Neural progenitor cell (in vitro differentiated cells): ENCODE measurements around the gene ZBTB25.

Experiments used
- EZH2 ChIP-seq: fragments of 200-600 bp; sonication (generic); IDR thresholded peaks from 2 replicates; pipeline ENCODE4 v1.6.1; 2017; ENCODE audit warnings: antibody characterized with exemption, mild to moderate bottlenecking, moderate library complexity
- TF ChIP-seq, protein P1 (sequence below): fragments of 200-600 bp; sonication (generic); IDR thresholded peaks from 2 replicates; pipeline ENCODE4 v1.5.1; 2017; ENCODE audit warnings: antibody characterized with exemption, mild to moderate bottlenecking

DNA sequence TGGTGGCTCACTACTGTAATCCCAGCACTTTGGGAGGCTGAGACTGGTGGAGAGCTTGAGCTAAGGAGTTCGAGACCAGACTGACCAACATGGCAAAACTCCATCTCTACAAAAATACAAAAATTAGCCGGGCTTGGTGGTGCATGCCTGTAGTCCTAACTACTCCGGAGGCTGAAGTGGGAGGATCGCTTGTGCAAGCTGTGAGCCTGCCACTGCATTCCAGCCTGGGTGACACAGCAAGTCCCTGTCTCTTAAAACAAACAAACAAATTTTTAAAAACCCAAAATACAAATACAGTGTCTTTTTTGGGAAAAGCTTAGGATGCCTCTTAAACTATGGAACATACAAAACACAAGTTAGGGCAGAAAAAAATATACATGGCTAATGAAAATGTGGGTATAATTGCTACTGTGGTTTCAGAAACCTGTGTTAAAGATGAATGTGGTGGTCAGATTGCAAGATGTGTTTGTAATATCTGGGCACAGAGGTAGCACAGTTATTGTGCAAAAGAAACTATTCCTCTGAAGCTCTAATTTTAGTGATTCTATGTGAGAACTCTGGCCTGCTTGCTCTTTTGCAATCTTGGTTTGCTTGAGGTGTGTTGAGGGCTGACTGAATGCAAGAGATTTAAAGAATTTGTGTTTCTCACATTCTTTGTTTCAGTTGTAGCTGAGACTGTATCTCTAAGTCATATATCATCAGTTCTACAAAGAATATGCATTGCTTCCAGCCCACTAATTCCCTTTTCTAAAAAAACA lies 33.0 kb upstream of the ZBTB25 start:
- no peak for TF ChIP-seq EZH2
- TF ChIP-seq, protein P1, sequence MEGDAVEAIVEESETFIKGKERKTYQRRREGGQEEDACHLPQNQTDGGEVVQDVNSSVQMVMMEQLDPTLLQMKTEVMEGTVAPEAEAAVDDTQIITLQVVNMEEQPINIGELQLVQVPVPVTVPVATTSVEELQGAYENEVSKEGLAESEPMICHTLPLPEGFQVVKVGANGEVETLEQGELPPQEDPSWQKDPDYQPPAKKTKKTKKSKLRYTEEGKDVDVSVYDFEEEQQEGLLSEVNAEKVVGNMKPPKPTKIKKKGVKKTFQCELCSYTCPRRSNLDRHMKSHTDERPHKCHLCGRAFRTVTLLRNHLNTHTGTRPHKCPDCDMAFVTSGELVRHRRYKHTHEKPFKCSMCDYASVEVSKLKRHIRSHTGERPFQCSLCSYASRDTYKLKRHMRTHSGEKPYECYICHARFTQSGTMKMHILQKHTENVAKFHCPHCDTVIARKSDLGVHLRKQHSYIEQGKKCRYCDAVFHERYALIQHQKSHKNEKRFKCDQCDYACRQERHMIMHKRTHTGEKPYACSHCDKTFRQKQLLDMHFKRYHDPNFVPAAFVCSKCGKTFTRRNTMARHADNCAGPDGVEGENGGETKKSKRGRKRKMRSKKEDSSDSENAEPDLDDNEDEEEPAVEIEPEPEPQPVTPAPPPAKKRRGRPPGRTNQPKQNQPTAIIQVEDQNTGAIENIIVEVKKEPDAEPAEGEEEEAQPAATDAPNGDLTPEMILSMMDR = no peak
